ENCODE measurements around the gene PEX6.

- TF ChIP-seq, protein P1, sequence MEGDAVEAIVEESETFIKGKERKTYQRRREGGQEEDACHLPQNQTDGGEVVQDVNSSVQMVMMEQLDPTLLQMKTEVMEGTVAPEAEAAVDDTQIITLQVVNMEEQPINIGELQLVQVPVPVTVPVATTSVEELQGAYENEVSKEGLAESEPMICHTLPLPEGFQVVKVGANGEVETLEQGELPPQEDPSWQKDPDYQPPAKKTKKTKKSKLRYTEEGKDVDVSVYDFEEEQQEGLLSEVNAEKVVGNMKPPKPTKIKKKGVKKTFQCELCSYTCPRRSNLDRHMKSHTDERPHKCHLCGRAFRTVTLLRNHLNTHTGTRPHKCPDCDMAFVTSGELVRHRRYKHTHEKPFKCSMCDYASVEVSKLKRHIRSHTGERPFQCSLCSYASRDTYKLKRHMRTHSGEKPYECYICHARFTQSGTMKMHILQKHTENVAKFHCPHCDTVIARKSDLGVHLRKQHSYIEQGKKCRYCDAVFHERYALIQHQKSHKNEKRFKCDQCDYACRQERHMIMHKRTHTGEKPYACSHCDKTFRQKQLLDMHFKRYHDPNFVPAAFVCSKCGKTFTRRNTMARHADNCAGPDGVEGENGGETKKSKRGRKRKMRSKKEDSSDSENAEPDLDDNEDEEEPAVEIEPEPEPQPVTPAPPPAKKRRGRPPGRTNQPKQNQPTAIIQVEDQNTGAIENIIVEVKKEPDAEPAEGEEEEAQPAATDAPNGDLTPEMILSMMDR (IDR thresholded peaks at IDR 0.05) = no peak
- no peak for TF ChIP-seq POLR2A (IDR thresholded peaks at IDR 0.05)
Measured at GRCh38 chr6:42987533-42988451, 8.8 kb upstream of the PEX6 start.

Data from upper lobe of left lung (tissue), 4 donors.